Raji (cell line): Measurements from ENCODE around the gene ENAM.

Source experiments
- POLR2A ChIP-seq: IDR thresholded peaks from 2 replicates; pipeline ENCODE4 v1.6.1; 2011; ENCODE audit warnings: low read depth, low read length, control low read depth; ENCODE audit not compliant: insufficient read depth

The ENAM gene

GRCh38 chr4:70666369-70666768 lies 37.8 kb downstream of the ENAM start, which contains the start of gene JCHAIN:
Gene JCHAIN, minus strand, starts transcription at chr4:70666508. Its CDS starts 18 bp downstream, at chr4:70666490.
- peak; percentile 64 for TF ChIP-seq POLR2A

- TF ChIP-seq POLR2A, result 0 out of 2 replicates have a peak, but pooled peaks have one; percentile 22
These were observed 39.4 kb downstream of the ENAM start for GRCh38 chr4:70667740-70668535.

- no peak for TF ChIP-seq POLR2A
These were observed 41.9 kb downstream of the ENAM start for GRCh38 chr4:70670332-70671014.

GRCh38 chr4:70671091-70671490 lies 42.5 kb downstream of the ENAM start:
- TF ChIP-seq POLR2A, result no peak

- TF ChIP-seq POLR2A, result no peak
These were observed 45.6 kb downstream of the ENAM start for GRCh38 chr4:70674191-70674590.

GRCh38 chr4:70674731-70675130 lies 46.2 kb downstream of the ENAM start:
- TF ChIP-seq POLR2A, result no peak

- TF ChIP-seq POLR2A, result 0 out of 2 replicates have a peak, but pooled peaks have one; percentile 9
These were observed 48.1 kb downstream of the ENAM start for GRCh38 chr4:70676554-70677090.

GRCh38 chr4:70678383-70678999 lies 49.9 kb downstream of the ENAM start:
- TF ChIP-seq POLR2A, result 0 out of 2 replicates have a peak, but pooled peaks have one; percentile 30

- TF ChIP-seq POLR2A, result no peak
These were observed 52.4 kb downstream of the ENAM start for GRCh38 chr4:70680934-70681333.

GRCh38 chr4:70681704-70682103 lies 53.2 kb downstream of the ENAM start:
- TF ChIP-seq POLR2A, result no peak

- TF ChIP-seq POLR2A, result no peak
These were observed 58.8 kb downstream of the ENAM start for GRCh38 chr4:70687392-70687791.

GRCh38 chr4:70687821-70688794 lies 59.6 kb downstream of the ENAM start, which contains the start of gene UTP3:
Gene UTP3, plus strand, starts transcription at chr4:70688532. Its CDS starts 146 bp downstream, at chr4:70688678.
- TF ChIP-seq POLR2A, result peak; percentile 79

GRCh38 chr4:70688795-70689231 lies 60.3 kb downstream of the ENAM start:
- no peak for TF ChIP-seq POLR2A

GRCh38 chr4:70691661-70692060 lies 63.1 kb downstream of the ENAM start:
- no peak for TF ChIP-seq POLR2A
